ENCODE data around the gene ABCF2.

The ABCF2 gene

GRCh38 chr7:151168003-151168786 is 58.8 kb downstream of the ABCF2 start:
- peak in 27 of 42 donors; percentile 28 to 75 (median 43) for DNase-seq
- intact Hi-C loops (cut with DNase I): no loop called here

GRCh38 chr7:151167197-151167961 is 59.6 kb downstream of the ABCF2 start, which contains the start of gene GBX1:
Gene GBX1 (minus strand): TSS chr7:151167694. CDS start chr7:151167548, 146 bp downstream.
- peak in 6 of 42 donors; percentile 17 to 51 (median 36) for DNase-seq
- intact Hi-C loops (cut with DNase I): no loop called here

- DNase-seq: peak in 1 of 42 donors; percentile 41
- intact Hi-C loops (cut with DNase I): no loop called here
Measured at GRCh38 chr7:151166629-151167196, 60.3 kb downstream of the ABCF2 start.
